HepG2 (cell line): ENCODE data around the gene KRT27. TPM values are rescaled to one million over a fixed set of nuclear protein-coding genes. Genes with fewer than 3 reads are reported as not detected.

Source experiments
- ATAC-seq: fragments of 200-7000 bp; cut with Tn5 transposase; 3 replicates; pipeline ENCODE4 v1.9.1; 2020; ENCODE audit warnings: mild to moderate bottlenecking, moderate library complexity
- BruUV-seq: library from RNA; stranded (reverse); fragments of 400-500 nt; replicated peaks from 2 replicates; lab custom pipeline; 2021; lab: Mats Ljungman, UMichigan
- CTCF ChIA-PET: fragments of 300-600 bp; formaldehyde crosslinking; extraction: SDS; loops from one replicate; lab custom pipeline; 2021; ENCODE audit warnings: low total read pairs, inconsistent platforms, low intra/inter-chr PET ratio; lab: Yijun Ruan, JAX
- POLR2A ChIA-PET: fragments of 350-600 bp; sonication (Branson Sonifier 250); formaldehyde crosslinking; loops from one replicate; lab custom pipeline; 2020; ENCODE audit warnings: antibody characterized with exemption, inconsistent platforms; lab: Yijun Ruan, JAX
- DNase-seq: peaks from one replicate; pipeline ENCODE4 v3.0.0-alpha.2; 2015; ENCODE audit warnings: low spot score
- FAIRE-seq: peaks from 3 replicates; lab custom pipeline; 2011; peaks lifted over from hg19 to GRCh38; lab: Jason Lieb, UNC
- H2AFZ ChIP-seq: one replicate; pipeline ENCODE4 v1.6.1; 2011; ENCODE audit warnings: low read length, inconsistent platforms
- H3K27ac ChIP-seq: fragments of 300-600 bp; 3 replicates; pipeline ENCODE4 v1.8.0; 2011; ENCODE audit warnings: mixed run types, mild to moderate bottlenecking, mixed read lengths, low read length, inconsistent platforms; ENCODE audit not compliant: insufficient read depth; ENCODE audit errors: extremely low read length
- H3K27me3 ChIP-seq, 2 experiments: fragments of 200-600 bp in 1 of 2; 2 replicates in 1 of 2; 3 replicates in 1 of 2; pipeline versions ENCODE4 v1.6.0 to v1.8.0; 2011; ENCODE audit warnings: low read length in 2 of 2, mild to moderate bottlenecking in 2 of 2, moderate library complexity in 2 of 2, inconsistent platforms in 1 of 2; ENCODE audit not compliant: insufficient read depth in 2 of 2, control insufficient read depth in 1 of 2
- H3K36me3 ChIP-seq, 2 experiments: fragments of 200-600 bp in 1 of 2; replicated peaks in 1 of 2; 2 replicates in 1 of 2; 3 replicates in 1 of 2; pipeline versions ENCODE4 v1.5.1 to v1.8.0; 2011; ENCODE audit warnings: low read length in 2 of 2, inconsistent platforms in 1 of 2; ENCODE audit not compliant: insufficient read depth in 2 of 2, control insufficient read depth in 1 of 2
- H3K4me1 ChIP-seq: 2 replicates; pipeline ENCODE4 v1.5.1; 2012; ENCODE audit warnings: low read length, inconsistent platforms; ENCODE audit not compliant: insufficient read depth
- H3K4me2 ChIP-seq: 2 replicates; pipeline ENCODE4 v1.6.0; 2011; ENCODE audit warnings: low read depth, low read length, inconsistent platforms
- H3K4me3 ChIP-seq, 3 experiments: fragments of 200-600 bp in 1 of 3; sonication (generic), shearing (Covaris generic) in 1 of 3; replicated peaks in 1 of 3; 2 replicates each; pipeline ENCODE4 v1.5.1; 2011 to 2016; ENCODE audit warnings: low read length in 3 of 3, inconsistent platforms in 2 of 3, low read depth in 2 of 3, mild to moderate bottlenecking in 2 of 3, control low read depth in 1 of 3, mixed read lengths in 1 of 3; ENCODE audit not compliant: insufficient read depth in 1 of 3
- H3K79me2 ChIP-seq: one replicate; pipeline ENCODE4 v1.6.1; 2011; ENCODE audit warnings: low read length, inconsistent platforms; ENCODE audit not compliant: insufficient read depth
- H3K9ac ChIP-seq: 2 replicates; pipeline ENCODE4 v1.6.0; 2011; ENCODE audit warnings: mild to moderate bottlenecking, low read depth, low read length, inconsistent platforms; ENCODE audit not compliant: insufficient read depth
- H3K9me3 ChIP-seq: 2 replicates; pipeline ENCODE4 v1.5.1; 2012; ENCODE audit warnings: mild to moderate bottlenecking, low read length
- H4K20me1 ChIP-seq: 2 replicates; pipeline ENCODE4 v1.6.0; 2011; ENCODE audit warnings: inconsistent platforms, mild to moderate bottlenecking, low read length, moderate library complexity; ENCODE audit not compliant: insufficient read depth
- ATF1 ChIP-seq: IDR thresholded peaks from 2 replicates; pipeline ENCODE4 v1.6.1; 2016; ENCODE audit warnings: mild to moderate bottlenecking, control low read depth
- BRCA1 ChIP-seq: sonication (generic); formaldehyde crosslinking; IDR thresholded peaks from 2 replicates; pipeline ENCODE4 v1.4.0; 2020; ENCODE audit warnings: missing genetic modification reagents
- CHD4 ChIP-seq: fragments of 200-600 bp; sonication (generic); IDR thresholded peaks from 2 replicates; pipeline ENCODE4 v1.7.0; 2017; ENCODE audit warnings: mild to moderate bottlenecking, low read length, borderline replicate concordance
- MAZ ChIP-seq, 2 experiments: sonication (generic) in 1 of 2; formaldehyde crosslinking in 1 of 2; IDR thresholded peaks; 2 replicates each; pipeline versions ENCODE4 v1.5.0 to v1.6.1; 2012 to 2020; ENCODE audit warnings: low read depth in 2 of 2, mild to moderate bottlenecking in 2 of 2, borderline replicate concordance in 1 of 2, improper control_type of control experiment in 1 of 2, low read length in 1 of 2, missing genetic modification reagents in 1 of 2, moderate library complexity in 1 of 2
- MED8 ChIP-seq: sonication (generic); formaldehyde crosslinking; IDR thresholded peaks from 2 replicates; pipeline ENCODE4 v1.8.1; 2023; ENCODE audit warnings: mild to moderate bottlenecking, missing genetic modification reagents; ENCODE audit not compliant: insufficient replicate concordance
- NR1H2 ChIP-seq: sonication (generic); formaldehyde crosslinking; IDR thresholded peaks from 2 replicates; pipeline ENCODE4 v1.8.1; 2022; ENCODE audit warnings: low read depth, missing genetic modification reagents, borderline replicate concordance
- NR2F6 ChIP-seq, 2 experiments: IDR thresholded peaks; 2 replicates each; pipeline ENCODE4 v1.6.1; 2016; ENCODE audit warnings: antibody characterized with exemption in 1 of 2, mild to moderate bottlenecking in 1 of 2
- REPIN1 ChIP-seq: sonication (generic); formaldehyde crosslinking; IDR thresholded peaks from 2 replicates; pipeline ENCODE4 v1.8.0; 2022; ENCODE audit warnings: missing genetic modification reagents, low read depth, mild to moderate bottlenecking, borderline replicate concordance
- SALL2 ChIP-seq: sonication (generic); formaldehyde crosslinking; IDR thresholded peaks from 2 replicates; pipeline ENCODE4 v1.8.1; 2023; ENCODE audit warnings: mild to moderate bottlenecking, missing genetic modification reagents, inconsistent platforms
- TCF12 ChIP-seq, 2 experiments: fragments of 450-650 bp in 1 of 2; sonication (generic) in 1 of 2; formaldehyde crosslinking in 1 of 2; IDR thresholded peaks; 2 replicates each; pipeline versions ENCODE4 v1.6.1 to v1.8.0; 2017 to 2022; ENCODE audit warnings: antibody characterized with exemption in 1 of 2, mild to moderate bottlenecking in 1 of 2, missing genetic modification reagents in 1 of 2, moderate library complexity in 1 of 2
- THAP8 ChIP-seq: sonication (generic); formaldehyde crosslinking; IDR thresholded peaks from 2 replicates; pipeline ENCODE4 v1.5.1; 2020; ENCODE audit warnings: missing genetic modification reagents, mild to moderate bottlenecking, borderline replicate concordance
- TMF1 ChIP-seq: sonication (generic); formaldehyde crosslinking; IDR thresholded peaks from 2 replicates; pipeline ENCODE4 v1.8.1; 2022; ENCODE audit warnings: low read depth, missing genetic modification reagents
- ZNF331 ChIP-seq: sonication (generic); formaldehyde crosslinking; IDR thresholded peaks from 2 replicates; pipeline ENCODE4 v1.4.0; 2020; ENCODE audit warnings: missing genetic modification reagents
- ZNF34 ChIP-seq: sonication (generic); formaldehyde crosslinking; IDR thresholded peaks from 2 replicates; pipeline ENCODE4 v1.4.0; 2020; ENCODE audit warnings: mild to moderate bottlenecking, missing genetic modification reagents, borderline replicate concordance
- ZNF614 ChIP-seq: IDR thresholded peaks from 2 replicates; pipeline ENCODE4 v1.6.1; 2018; ENCODE audit warnings: missing biosample characterization, missing genetic modification reagents, inconsistent platforms, borderline replicate concordance
- ZNF773 ChIP-seq: sonication (generic); formaldehyde crosslinking; IDR thresholded peaks from 2 replicates; pipeline ENCODE4 v1.4.0; 2020; ENCODE audit warnings: missing genetic modification reagents, borderline replicate concordance
- ZNF775 ChIP-seq: sonication (generic); formaldehyde crosslinking; IDR thresholded peaks from 2 replicates; pipeline ENCODE4 v1.4.0; 2020; ENCODE audit warnings: missing genetic modification reagents, mild to moderate bottlenecking, moderate library complexity, borderline replicate concordance
- WGBS: methylation state at CpG from one replicate; pipeline ENCODE4 v1.1.6; 2017; ENCODE audit warnings: low lambda C conversion rate; 5-methylcytosine and 5-hydroxymethylcytosine counted together
- in situ Hi-C: cut with HindIII; loops from 2 replicates; pipeline ENCODE4 v1.10.0; 2017; ENCODE audit warnings: low pct_unique_long_range_greater_than_20kb; ENCODE audit not compliant: extremely low pct_ligation_motif_present
- intact Hi-C: fragments of 100-400 bp; cut with micrococcal nuclease; formaldehyde crosslinking; loops from one replicate; pipeline ENCODE4 v1.10.0; 2022; ENCODE audit not compliant: unreplicated experiment
- polyA plus RNA-seq, 8 experiments: library from polyadenylated mRNA; depleted of rRNA in 3 of 8; stranded (reverse) in 7 of 8; unstranded in 1 of 8; fragments of >200 nt; fragmentation: Illumina TruSeq in 4 of 8; extraction: Trizol in 4 of 8; gene quantifications; 2 replicates each; pipeline versions ENCODE4 v1.2.1 to v1.2.3, GENCODE V29; 2011 to 2016; ENCODE audit warnings: low read depth in 4 of 8, missing spikeins in 1 of 8, mixed read lengths in 1 of 8; ENCODE audit not compliant: insufficient read depth in 1 of 8
- total RNA-seq, 5 experiments: library from RNA; depleted of rRNA; stranded (reverse); fragments of >200 nt; fragmentation: Illumina TruSeq; extraction: Trizol; gene quantifications; 2 replicates each; pipeline ENCODE4 v1.2.3, GENCODE V29; 2016; ENCODE audit warnings: low read depth in 1 of 5
- TF ChIP-seq, protein P1 (sequence below): sonication (generic); formaldehyde crosslinking; conservative IDR thresholded peaks from 2 replicates; pipeline ENCODE4 v1.8.0; 2022; ENCODE audit warnings: low read depth, missing genetic modification reagents

Gene KRT27
- total and polyA plus RNA-seq, 2 of the 13 experiments (the other 11 are each of a cell fraction or from before 2014, with no cell fraction given): not detected

DNA sequence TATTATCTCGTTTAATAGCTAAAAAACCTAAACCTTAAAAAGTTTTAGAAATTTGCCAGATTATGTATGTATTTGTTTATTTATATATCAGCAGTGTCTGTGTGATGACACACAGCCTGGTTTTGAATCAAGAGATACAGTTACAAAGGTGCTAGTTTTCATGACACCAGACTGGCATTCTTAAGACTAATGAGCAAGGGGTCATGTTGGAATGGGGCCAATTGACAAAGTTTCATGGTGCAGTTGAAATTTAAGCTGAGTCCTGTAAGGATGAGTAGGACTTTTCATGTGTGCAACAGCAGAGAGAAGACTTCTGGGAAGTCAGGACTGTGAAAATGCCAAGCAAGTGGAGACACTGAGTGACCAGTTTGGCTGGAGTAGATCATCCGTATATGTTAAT lies 43.2 kb upstream of the KRT27 start (continued):
- TF ChIP-seq, protein P1, sequence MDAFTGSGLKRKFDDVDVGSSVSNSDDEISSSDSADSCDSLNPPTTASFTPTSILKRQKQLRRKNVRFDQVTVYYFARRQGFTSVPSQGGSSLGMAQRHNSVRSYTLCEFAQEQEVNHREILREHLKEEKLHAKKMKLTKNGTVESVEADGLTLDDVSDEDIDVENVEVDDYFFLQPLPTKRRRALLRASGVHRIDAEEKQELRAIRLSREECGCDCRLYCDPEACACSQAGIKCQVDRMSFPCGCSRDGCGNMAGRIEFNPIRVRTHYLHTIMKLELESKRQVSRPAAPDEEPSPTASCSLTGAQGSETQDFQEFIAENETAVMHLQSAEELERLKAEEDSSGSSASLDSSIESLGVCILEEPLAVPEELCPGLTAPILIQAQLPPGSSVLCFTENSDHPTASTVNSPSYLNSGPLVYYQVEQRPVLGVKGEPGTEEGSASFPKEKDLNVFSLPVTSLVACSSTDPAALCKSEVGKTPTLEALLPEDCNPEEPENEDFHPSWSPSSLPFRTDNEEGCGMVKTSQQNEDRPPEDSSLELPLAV (CRISPR knock-in tag): no peak
- no peak for TF ChIP-seq TMF1

DNA sequence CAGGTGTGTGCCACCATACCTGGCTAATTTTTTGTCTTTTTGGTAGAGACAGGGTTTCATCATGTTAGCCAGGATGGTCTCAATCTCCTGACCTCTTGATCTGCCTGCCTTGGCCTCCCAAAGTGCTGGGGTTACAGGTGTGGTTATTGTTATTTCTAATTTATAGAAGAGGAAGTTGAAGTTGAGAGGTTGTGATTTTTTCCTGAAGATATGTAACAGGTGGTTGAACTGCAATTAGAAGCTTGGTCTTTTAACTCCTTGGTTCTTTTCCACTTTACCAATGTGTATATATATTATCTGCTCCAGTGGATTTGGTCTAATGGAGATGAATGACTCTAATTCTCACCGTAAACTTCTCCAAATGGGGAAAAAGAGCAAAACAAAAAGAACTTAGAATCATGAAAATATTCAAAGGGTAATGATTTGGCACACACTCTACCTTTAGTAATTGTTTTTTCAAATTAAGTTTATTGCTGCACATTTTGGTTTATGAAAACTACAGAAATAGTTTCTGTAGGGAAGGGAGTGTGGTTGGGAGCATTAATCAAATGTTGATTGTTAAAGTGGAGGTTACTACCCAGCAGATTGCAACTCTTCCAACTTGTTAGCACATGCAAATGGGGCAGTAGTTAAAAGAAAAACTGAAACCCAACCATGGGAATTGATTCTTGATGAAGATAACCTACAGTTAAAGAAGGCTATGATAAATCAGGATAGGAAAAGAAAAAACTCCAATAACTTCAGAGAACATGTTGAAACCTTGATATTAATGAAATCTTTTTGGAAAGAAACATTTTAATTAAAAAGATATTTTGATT lies 41.9 kb upstream of the KRT27 start:
- no peaks in the 10 kb centered on the region for H3K9me3 ChIP-seq
- H3K4me2 ChIP-seq: no peak overlapping the region
- peaks cover 14% of the 10 kb centered on the region for H3K4me1 ChIP-seq
- no peaks in the 10 kb centered on the region; a peak in 1 of 5 replicates for H3K27me3 ChIP-seq
- ChIA-PET CTCF (no interaction called here), POLR2A (no interaction called here)
- in situ Hi-C loops (no loop called here), intact Hi-C loops (no loop called here)
- H3K9ac ChIP-seq: no peak overlapping the region
- BruUV-seq: no TSS peak
- no peak overlapping the region for H3K4me3 ChIP-seq
- no peak overlapping the region for H2AFZ ChIP-seq
- peaks cover 0 to 6% of the 10 kb centered on the region in 2 experiments; a peak in 2 of 5 replicates for H3K36me3 ChIP-seq
- peaks cover 25% of the 10 kb centered on the region for H3K79me2 ChIP-seq
- ATAC-seq (no peak), FAIRE-seq (no peak), DNase-seq (no peak)
- H4K20me1 ChIP-seq: no peaks in the 10 kb centered on the region
- 98% methylated on average over 1 of the region's 1 CpG for WGBS
- no peak overlapping the region for H3K27ac ChIP-seq
- TF ChIP-seq CHD4 (no peak), MAZ (IDR thresholded peaks at IDR 0.05; ENCODE audit: borderline replicate concordance, low read depth, low read length) (no peak), MAZ (CRISPR knock-in tag; IDR thresholded peaks at IDR 0.05; ENCODE audit: low read depth) (no peak), TCF12 (IDR thresholded peaks at IDR 0.05) (no peak), TCF12 (CRISPR knock-in tag; IDR thresholded peaks at IDR 0.05) (no peak), BRCA1 (no peak), SALL2 (CRISPR knock-in tag) (no peak), ZNF773 (no peak), NR1H2 (CRISPR knock-in tag) (no peak), ATF1 (CRISPR knock-in tag) (no peak), REPIN1 (no peak), ZNF775 (CRISPR knock-in tag) (no peak), ZNF614 (CRISPR knock-in tag) (no peak), NR2F6 (IDR thresholded peaks at IDR 0.05) (no peak), NR2F6 (CRISPR knock-in tag; IDR thresholded peaks at IDR 0.05) (no peak), ZNF34 (CRISPR knock-in tag) (no peak), ZNF331 (no peak), MED8 (CRISPR knock-in tag) (no peak), THAP8 (CRISPR knock-in tag) (no peak)
